Astrocyte (in vitro differentiated cells and primary cell): ENCODE data around the gene TFEB.

ENCODE experiments used
- EZH2 ChIP-seq: IDR thresholded peaks from 2 replicates; pipeline ENCODE4 v1.6.1; 2012; ENCODE audit warnings: mild to moderate bottlenecking, low read length, inconsistent platforms; ENCODE audit not compliant: insufficient read depth
- TF ChIP-seq, protein P1 (sequence below): IDR thresholded peaks from 2 replicates; pipeline ENCODE4 v1.5.1; 2011; ENCODE audit warnings: low read depth, mild to moderate bottlenecking, inconsistent platforms, low read length, moderate library complexity; ENCODE audit not compliant: insufficient read depth

DNA sequence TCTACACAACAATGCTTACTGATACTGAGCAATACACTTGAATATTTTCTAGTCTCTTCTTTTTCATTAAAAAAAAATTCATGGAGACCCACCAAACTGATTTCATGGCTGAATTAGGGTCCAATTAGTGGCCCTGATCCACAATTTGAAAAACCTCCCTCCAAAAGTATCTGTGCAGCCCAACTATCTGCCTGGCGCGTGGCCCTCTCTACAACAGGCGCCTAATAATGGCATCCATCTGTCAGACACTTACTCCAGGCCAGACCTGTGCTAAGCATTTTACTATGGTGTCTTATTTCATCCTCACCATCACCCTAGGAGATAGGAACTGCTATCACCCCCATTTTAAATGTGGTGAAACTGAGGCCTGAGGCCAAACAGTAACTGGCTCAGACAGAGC, 14.0 kb downstream of the TFEB start:
- TF ChIP-seq, protein P1, sequence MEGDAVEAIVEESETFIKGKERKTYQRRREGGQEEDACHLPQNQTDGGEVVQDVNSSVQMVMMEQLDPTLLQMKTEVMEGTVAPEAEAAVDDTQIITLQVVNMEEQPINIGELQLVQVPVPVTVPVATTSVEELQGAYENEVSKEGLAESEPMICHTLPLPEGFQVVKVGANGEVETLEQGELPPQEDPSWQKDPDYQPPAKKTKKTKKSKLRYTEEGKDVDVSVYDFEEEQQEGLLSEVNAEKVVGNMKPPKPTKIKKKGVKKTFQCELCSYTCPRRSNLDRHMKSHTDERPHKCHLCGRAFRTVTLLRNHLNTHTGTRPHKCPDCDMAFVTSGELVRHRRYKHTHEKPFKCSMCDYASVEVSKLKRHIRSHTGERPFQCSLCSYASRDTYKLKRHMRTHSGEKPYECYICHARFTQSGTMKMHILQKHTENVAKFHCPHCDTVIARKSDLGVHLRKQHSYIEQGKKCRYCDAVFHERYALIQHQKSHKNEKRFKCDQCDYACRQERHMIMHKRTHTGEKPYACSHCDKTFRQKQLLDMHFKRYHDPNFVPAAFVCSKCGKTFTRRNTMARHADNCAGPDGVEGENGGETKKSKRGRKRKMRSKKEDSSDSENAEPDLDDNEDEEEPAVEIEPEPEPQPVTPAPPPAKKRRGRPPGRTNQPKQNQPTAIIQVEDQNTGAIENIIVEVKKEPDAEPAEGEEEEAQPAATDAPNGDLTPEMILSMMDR, result no peak
- no peak for TF ChIP-seq EZH2
